OCI-LY7 (cell line): ENCODE results near the gene SPRYD4. TPM values are rescaled to one million over a fixed set of nuclear protein-coding genes. Genes with fewer than 3 reads are reported as not detected.
"Not testable (repeated sequence)": the region's sequence is repeated elsewhere in the genome, so short reads cannot be mapped to it uniquely, and the experiment has no call there.

Experiments used
- BruUV-seq: library from RNA; stranded (reverse); fragments of 400-500 nt; replicated peaks from 2 replicates; lab custom pipeline; 2021; lab: Mats Ljungman, UMichigan
- CTCF ChIA-PET: fragments of 300-600 bp; sonication (Branson Sonifier 250); formaldehyde crosslinking; loops from one replicate; lab custom pipeline; 2022; ENCODE audit warnings: antibody characterized with exemption; ENCODE audit not compliant: unreplicated experiment; lab: Charles Lee
- POLR2A ChIA-PET: fragments of 300-600 bp; sonication (Branson Sonifier 250); formaldehyde crosslinking; loops from one replicate; lab custom pipeline; 2022; ENCODE audit warnings: antibody characterized with exemption; lab: Charles Lee
- DNase-seq: peaks from one replicate; pipeline ENCODE4 v3.0.0-alpha.2; 2015; ENCODE audit warnings: low spot score
- H2AFZ ChIP-seq: fragments of 200-600 bp; sonication (generic), shearing (Covaris generic); 2 replicates; pipeline ENCODE4 v1.6.1; 2014; ENCODE audit warnings: mild to moderate bottlenecking, antibody characterized with exemption, low read length, moderate library complexity
- H3K27ac ChIP-seq: fragments of 200-600 bp; sonication (generic); 2 replicates; pipeline ENCODE4 v1.5.1; 2014; ENCODE audit warnings: mixed run types, low read depth, mild to moderate bottlenecking, moderate library complexity, low read length, inconsistent platforms; ENCODE audit not compliant: poor library complexity, severe bottlenecking
- H3K36me3 ChIP-seq: fragments of 200-600 bp; sonication (generic); 2 replicates; pipeline ENCODE4 v1.6.1; 2014; ENCODE audit warnings: mild to moderate bottlenecking, antibody characterized with exemption, low read length, moderate library complexity, mixed read lengths; ENCODE audit not compliant: insufficient read depth
- H3K4me1 ChIP-seq: fragments of 200-600 bp; sonication (generic); 2 replicates; pipeline ENCODE4 v1.5.1; 2014; ENCODE audit warnings: mild to moderate bottlenecking, low read length; ENCODE audit not compliant: insufficient read depth, poor library complexity, severe bottlenecking
- H3K4me2 ChIP-seq: fragments of 200-600 bp; sonication (generic); 2 replicates; pipeline ENCODE4 v1.6.1; 2014; ENCODE audit warnings: mild to moderate bottlenecking, low read length
- H3K4me3 ChIP-seq: fragments of 200-600 bp; sonication (generic); 2 replicates; pipeline ENCODE4 v1.5.1; 2014; ENCODE audit warnings: mild to moderate bottlenecking, low read depth, low read length; ENCODE audit not compliant: poor library complexity, severe bottlenecking
- H3K79me2 ChIP-seq: fragments of 200-600 bp; sonication (generic); 2 replicates; pipeline ENCODE4 v1.6.1; 2016; ENCODE audit warnings: low read depth, mild to moderate bottlenecking, low read length, moderate library complexity, mixed read lengths; ENCODE audit not compliant: insufficient read depth
- H3K9me2 ChIP-seq: fragments of 200-600 bp; sonication (generic); 2 replicates; pipeline ENCODE4 v1.6.1; 2016; ENCODE audit warnings: mild to moderate bottlenecking, low read length, mixed read lengths; ENCODE audit not compliant: insufficient read depth
- H3K9me3 ChIP-seq: fragments of 200-600 bp; sonication (generic); 2 replicates; pipeline ENCODE4 v1.6.1; 2014; ENCODE audit warnings: mild to moderate bottlenecking, mixed run types, low read length, mixed read lengths
- H4K20me1 ChIP-seq: fragments of 200-600 bp; sonication (generic); 2 replicates; pipeline ENCODE4 v1.6.1; 2014; ENCODE audit warnings: mild to moderate bottlenecking, antibody characterized with exemption, low read length, moderate library complexity, mixed read lengths; ENCODE audit not compliant: insufficient read depth
- EZH2phosphoT487 ChIP-seq: fragments of 200-600 bp; sonication (generic); IDR thresholded peaks from 2 replicates; pipeline ENCODE4 v1.6.1; 2018; ENCODE audit warnings: low read depth, borderline replicate concordance, mild to moderate bottlenecking, mixed run types, antibody characterized with exemption, low read length, moderate library complexity, mixed read lengths
- intact Hi-C: fragments of 100-400 bp; cut with micrococcal nuclease; formaldehyde crosslinking; loops from one replicate; pipeline ENCODE4 v1.10.0; 2022; ENCODE audit not compliant: unreplicated experiment
- total RNA-seq, 2 experiments: library from RNA; depleted of rRNA in 1 of 2; stranded (reverse); fragments of >200 nt in 1 of 2; shearing (Covaris generic) in 1 of 2; gene quantifications; 2 replicates each; pipeline ENCODE4 v1.2.3, GENCODE V29; 2014 to 2022
- TF ChIP-seq, protein P1 (sequence below): fragments of 200-600 bp; sonication (generic); conservative IDR thresholded peaks from 2 replicates; pipeline ENCODE4 v1.5.1; 2014; ENCODE audit warnings: mild to moderate bottlenecking, antibody characterized with exemption, low read length, moderate library complexity, mixed read lengths

The SPRYD4 gene
- total RNA-seq, 2 experiments from 2014 or later = 5.9 to 7.5 TPM

DNA sequence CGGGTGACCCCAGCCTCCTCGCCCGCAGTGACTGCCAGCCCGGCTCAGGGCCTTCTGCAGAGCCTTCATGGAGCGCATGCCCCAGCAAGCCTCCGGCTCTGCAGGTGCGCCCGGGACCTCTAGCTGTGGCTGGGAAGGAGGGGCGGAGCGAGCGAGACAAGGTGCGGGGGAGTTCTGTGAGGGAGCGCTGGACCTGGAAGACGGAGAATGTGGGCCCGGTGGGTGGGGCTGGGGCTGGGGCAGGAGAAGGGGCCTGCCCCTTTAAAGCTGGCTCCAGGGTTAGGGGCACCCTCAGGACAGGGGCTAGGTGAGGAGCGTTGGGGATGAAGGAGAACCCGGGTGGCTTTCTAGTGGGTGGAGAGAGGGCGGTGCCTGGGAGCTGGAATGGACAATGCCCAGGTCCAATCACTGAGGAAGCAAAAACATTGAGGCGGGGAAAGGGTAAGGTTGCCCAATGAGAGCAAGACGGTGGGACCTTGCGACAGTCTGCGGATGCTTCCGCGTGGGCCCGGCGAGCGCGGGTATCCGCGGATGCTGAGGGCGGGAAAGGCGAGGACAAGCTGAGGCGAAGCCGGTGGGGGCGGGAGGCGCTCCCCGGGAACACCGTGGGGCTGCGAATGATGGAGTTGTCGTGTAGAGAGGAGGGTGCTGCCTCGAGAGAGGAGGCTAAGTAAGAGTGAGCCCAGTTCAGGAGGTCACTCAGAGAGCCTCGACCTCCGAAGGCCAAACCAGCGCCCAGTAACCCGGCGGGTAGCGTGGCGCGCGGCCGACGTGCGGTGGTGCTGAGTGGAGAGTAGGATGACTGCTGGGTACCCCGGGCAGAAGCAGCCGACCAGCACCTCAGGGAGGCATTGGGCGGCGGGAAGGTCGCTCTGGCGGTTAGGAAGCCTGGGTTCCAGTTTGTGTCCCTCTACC, 19.9 kb downstream of the SPRYD4 start, which contains the start of gene GLS2:
Gene GLS2 (minus strand): TSS at position 121 of the 915 bp plus-strand sequence. CDS start 43 bp downstream, at position 78.
- H3K79me2 ChIP-seq = no peaks in the 10 kb centered on the region
- H3K4me3 ChIP-seq = no peak within 1 kb of the TSS
- DNase-seq = no peak
- H2AFZ ChIP-seq = no peak within 1 kb of the TSS
- 0 out of 2 replicates have a peak, but pooled peaks cover 4% of the 10 kb centered on the region for H3K9me3 ChIP-seq
- H3K27ac ChIP-seq = no peak within 1 kb of the TSS
- CTCF ChIA-PET = no interaction called here
- H3K9me2 ChIP-seq = no peaks in the 10 kb centered on the region
- no TSS peak for BruUV-seq
- intact Hi-C loops = no loop called here
- no peaks in the 10 kb centered on the region for H3K36me3 ChIP-seq
- no peaks in the 10 kb centered on the region for H3K4me1 ChIP-seq
- POLR2A ChIA-PET = no interaction called here
- TF ChIP-seq EZH2phosphoT487 = no peak
- TF ChIP-seq, protein P1, sequence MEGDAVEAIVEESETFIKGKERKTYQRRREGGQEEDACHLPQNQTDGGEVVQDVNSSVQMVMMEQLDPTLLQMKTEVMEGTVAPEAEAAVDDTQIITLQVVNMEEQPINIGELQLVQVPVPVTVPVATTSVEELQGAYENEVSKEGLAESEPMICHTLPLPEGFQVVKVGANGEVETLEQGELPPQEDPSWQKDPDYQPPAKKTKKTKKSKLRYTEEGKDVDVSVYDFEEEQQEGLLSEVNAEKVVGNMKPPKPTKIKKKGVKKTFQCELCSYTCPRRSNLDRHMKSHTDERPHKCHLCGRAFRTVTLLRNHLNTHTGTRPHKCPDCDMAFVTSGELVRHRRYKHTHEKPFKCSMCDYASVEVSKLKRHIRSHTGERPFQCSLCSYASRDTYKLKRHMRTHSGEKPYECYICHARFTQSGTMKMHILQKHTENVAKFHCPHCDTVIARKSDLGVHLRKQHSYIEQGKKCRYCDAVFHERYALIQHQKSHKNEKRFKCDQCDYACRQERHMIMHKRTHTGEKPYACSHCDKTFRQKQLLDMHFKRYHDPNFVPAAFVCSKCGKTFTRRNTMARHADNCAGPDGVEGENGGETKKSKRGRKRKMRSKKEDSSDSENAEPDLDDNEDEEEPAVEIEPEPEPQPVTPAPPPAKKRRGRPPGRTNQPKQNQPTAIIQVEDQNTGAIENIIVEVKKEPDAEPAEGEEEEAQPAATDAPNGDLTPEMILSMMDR = no peak
- no peak within 1 kb of the TSS for H3K4me2 ChIP-seq
- H4K20me1 ChIP-seq = no peaks in the 10 kb centered on the region

DNA sequence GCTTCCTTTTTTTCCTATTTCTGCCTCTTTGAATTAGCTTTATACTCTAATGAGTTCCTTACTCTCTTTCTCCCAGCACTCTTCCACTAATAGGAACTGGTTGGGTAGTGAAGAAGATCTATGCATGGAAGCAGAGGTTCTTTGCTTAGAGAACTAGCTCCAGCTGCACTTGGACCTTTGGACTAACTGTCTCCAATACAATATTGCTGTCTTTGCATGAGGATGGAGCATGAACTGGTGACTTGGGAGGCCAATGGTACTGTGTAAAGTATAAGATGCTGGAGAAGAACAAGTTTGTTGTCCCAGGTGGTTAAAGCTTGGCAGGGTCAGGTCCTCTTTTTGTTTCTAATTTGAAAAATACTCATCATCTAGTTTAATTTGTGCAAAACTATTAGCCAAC, 22.0 kb downstream of the SPRYD4 start:
- no peak for TF ChIP-seq EZH2phosphoT487
- TF ChIP-seq, protein P1 = no peak
- Histone ChIP-seq H3K4me2 (no peak overlapping the region), H3K9me2 (no peaks in the 10 kb centered on the region), H3K36me3 (no peaks in the 10 kb centered on the region), H3K9me3 (0 out of 2 replicates have a peak, but pooled peaks cover 4% of the 10 kb centered on the region), H3K79me2 (no peaks in the 10 kb centered on the region), H4K20me1 (no peaks in the 10 kb centered on the region), H2AFZ (no peak overlapping the region), H3K4me1 (no peaks in the 10 kb centered on the region), H3K27ac (no peak overlapping the region), H3K4me3 (no peak overlapping the region)
- intact Hi-C loops = no loop called here
- DNase-seq = no peak
- CTCF ChIA-PET = no interaction called here
- POLR2A ChIA-PET = no interaction called here
- no TSS peak for BruUV-seq

DNA sequence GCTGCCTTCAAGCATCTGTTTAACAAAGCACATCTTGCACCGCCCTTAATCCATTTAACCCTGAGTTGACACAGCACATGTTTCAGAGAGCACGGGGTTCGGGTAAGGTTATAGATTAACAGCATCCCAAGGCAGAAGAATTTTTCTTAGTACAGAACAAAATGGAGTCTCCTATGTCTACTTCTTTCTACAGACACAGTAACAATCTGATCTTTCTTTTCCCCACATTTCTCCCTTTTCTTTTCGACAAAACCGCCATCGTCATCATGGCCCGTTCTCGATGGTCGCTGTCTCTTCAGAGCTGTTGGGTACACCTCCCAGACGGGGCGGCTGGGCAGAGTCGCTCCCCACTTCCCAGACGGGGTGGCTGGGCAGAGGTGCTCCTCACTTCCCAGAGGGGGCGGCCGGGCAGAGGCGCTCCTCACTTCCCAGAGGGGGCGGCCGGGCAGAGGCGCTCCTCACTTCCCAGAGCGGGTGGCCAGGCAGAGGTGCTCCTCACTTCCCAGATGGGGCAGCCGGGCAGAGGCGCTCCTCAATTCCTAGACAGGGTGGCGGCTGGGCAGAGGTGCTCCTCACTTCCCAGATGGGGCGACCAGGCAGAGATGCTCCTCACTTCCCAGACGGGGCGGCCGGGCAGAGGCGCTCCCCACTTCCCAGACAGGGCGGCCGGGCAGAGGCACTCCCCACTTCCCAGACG, 25.2 kb downstream of the SPRYD4 start:
- H2AFZ ChIP-seq, H3K4me2 ChIP-seq, H3K27ac ChIP-seq, H3K4me3 ChIP-seq, CTCF ChIA-PET, H3K9me3 ChIP-seq, H3K79me2 ChIP-seq, H3K9me2 ChIP-seq, POLR2A ChIA-PET, intact Hi-C loops, BruUV-seq, H4K20me1 ChIP-seq, H3K36me3 ChIP-seq, H3K4me1 ChIP-seq, DNase-seq: not testable (repeated sequence)

DNA sequence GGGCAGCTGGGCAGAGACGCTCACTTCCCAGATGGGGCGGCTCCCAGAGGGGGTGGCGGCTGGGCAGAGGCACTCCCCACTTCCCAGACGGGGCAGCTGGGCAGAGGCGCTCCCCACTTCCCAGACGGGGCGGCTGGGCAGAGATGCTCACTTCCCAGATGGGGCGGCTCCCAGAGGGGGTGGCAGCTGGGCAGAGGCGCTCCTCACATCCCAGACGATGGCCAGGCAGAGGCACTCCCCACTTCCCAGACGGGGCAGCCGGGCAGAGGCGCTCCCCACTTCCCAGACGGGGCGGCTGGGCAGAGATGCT, 25.7 kb downstream of the SPRYD4 start:
- H3K79me2 ChIP-seq, H3K36me3 ChIP-seq, H2AFZ ChIP-seq, H3K9me2 ChIP-seq, H3K9me3 ChIP-seq, H3K4me3 ChIP-seq, BruUV-seq, CTCF ChIA-PET, DNase-seq, H3K4me2 ChIP-seq, H4K20me1 ChIP-seq, H3K4me1 ChIP-seq, intact Hi-C loops, POLR2A ChIA-PET, H3K27ac ChIP-seq: not testable (repeated sequence)

DNA sequence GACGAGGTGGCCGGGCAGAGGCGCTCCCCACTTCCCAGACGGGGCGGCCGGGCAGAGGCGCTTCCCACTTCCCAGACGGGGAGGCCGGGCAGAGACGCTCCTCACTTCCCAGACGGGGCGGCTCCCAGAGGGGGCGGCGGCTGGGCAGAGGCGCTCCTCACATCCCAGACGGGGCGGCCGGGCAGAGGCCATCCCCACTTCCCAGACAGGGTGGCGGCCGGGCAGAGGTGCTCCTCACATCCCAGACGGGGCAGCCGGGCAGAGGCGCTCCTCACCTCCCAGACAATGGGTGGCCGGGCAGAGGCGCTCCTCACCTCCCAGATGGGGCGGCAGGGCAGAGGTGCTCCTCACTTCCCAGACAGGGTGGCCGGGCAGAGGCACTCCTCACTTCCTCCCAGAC, 26.1 kb downstream of the SPRYD4 start:
- BruUV-seq, H3K4me1 ChIP-seq: not testable (repeated sequence)

More for the DNA sequence above, 26.1 kb downstream of the SPRYD4 start:
- H3K79me2 ChIP-seq, intact Hi-C loops, H3K27ac ChIP-seq, H3K36me3 ChIP-seq, POLR2A ChIA-PET, H2AFZ ChIP-seq, H3K4me2 ChIP-seq, H4K20me1 ChIP-seq, CTCF ChIA-PET, DNase-seq, H3K9me3 ChIP-seq, H3K4me3 ChIP-seq, H3K9me2 ChIP-seq: not testable (repeated sequence)
